Kidney epithelial cell (primary cell): ENCODE results near the gene PAK2. TPM values are rescaled to one million over a fixed set of nuclear protein-coding genes. Genes with fewer than 3 reads are reported as not detected.
A peak's percentile ranks its signal among the peaks of the same experiment; 100 is the strongest.
"Not testable (repeated sequence)": the region's sequence is repeated elsewhere in the genome, so short reads cannot be mapped to it uniquely, and the experiment has no call there.

Experiments used
- DNase-seq: peaks from one replicate; pipeline ENCODE4 v3.0.0-alpha.2; 2010; ENCODE audit warnings: low read depth
- H3K27me3 ChIP-seq: 2 replicates; pipeline ENCODE4 v1.6.0; 2011; ENCODE audit warnings: low read length; ENCODE audit not compliant: control insufficient read depth, insufficient read depth
- H3K36me3 ChIP-seq: 2 replicates; pipeline ENCODE4 v1.5.1; 2011; ENCODE audit warnings: low read length; ENCODE audit not compliant: control insufficient read depth, insufficient read depth
- H3K4me3 ChIP-seq: 2 replicates; pipeline ENCODE4 v1.5.1; 2011; ENCODE audit warnings: low read depth, mild to moderate bottlenecking, control low read depth, low read length
- total RNA-seq: library from RNA; depleted of rRNA; stranded (reverse); fragments of >200 nt; gene quantifications from 2 replicates; pipeline ENCODE4 v1.2.3, GENCODE V29; 2015
- TF ChIP-seq, protein P1 (sequence below): IDR thresholded peaks from 2 replicates; pipeline ENCODE4 v1.5.1; 2011; ENCODE audit warnings: mild to moderate bottlenecking, moderate library complexity, low read length, control low read depth, inconsistent platforms; ENCODE audit not compliant: insufficient read depth, poor library complexity, severe bottlenecking

The PAK2 gene
- total RNA-seq, 1 donor from 2014 or later: 50.6 TPM

DNA sequence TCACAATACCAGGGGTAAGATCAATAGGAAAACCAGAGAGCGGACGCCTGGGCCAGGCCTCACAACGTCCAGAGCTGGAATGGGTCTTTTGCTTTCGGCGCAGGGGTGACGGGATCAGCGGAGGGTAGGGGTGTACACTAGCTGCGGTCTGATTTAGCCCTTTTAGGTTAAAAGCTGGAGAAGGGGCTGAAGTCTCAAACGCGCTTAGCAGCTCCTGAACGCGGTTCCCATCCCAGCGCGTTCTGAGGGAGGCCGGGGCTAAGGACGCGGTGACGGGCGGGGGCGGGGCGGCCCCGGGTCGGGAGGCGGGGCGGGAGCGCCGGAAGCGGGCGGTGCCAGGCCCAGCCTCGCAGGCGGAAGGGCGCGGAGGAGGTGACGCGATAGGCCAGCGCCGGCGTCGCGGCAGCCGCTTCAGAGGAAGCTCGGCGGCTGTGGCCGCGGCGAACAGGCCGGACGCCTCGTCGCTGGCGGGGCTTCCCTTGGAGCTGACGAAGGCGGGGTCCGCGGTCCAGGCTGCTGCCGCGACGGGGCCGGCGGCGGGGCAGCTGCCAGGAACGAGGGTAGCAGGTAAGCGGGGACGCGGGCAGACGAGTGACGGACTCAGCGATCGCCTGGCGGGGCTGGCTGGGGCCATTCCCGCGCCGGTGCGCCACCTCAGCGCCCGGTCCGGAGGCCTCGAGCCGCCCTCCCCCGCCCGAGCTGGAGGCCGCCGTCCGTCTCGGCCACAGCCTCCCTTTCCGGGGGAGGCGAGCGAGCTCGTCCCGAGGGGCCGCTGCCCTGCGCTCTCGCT lies 128.0 kb downstream of the PAK2 start, which contains the start of gene SENP5:
Gene SENP5 (plus strand): TSS at position 414 of the 790 bp plus-strand sequence. CDS start 17,262 bp downstream, outside the sequence.
- peak; percentile 60 for DNase-seq
- no peaks in the 10 kb centered on the region for H3K36me3 ChIP-seq
- TF ChIP-seq, protein P1, sequence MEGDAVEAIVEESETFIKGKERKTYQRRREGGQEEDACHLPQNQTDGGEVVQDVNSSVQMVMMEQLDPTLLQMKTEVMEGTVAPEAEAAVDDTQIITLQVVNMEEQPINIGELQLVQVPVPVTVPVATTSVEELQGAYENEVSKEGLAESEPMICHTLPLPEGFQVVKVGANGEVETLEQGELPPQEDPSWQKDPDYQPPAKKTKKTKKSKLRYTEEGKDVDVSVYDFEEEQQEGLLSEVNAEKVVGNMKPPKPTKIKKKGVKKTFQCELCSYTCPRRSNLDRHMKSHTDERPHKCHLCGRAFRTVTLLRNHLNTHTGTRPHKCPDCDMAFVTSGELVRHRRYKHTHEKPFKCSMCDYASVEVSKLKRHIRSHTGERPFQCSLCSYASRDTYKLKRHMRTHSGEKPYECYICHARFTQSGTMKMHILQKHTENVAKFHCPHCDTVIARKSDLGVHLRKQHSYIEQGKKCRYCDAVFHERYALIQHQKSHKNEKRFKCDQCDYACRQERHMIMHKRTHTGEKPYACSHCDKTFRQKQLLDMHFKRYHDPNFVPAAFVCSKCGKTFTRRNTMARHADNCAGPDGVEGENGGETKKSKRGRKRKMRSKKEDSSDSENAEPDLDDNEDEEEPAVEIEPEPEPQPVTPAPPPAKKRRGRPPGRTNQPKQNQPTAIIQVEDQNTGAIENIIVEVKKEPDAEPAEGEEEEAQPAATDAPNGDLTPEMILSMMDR: no peak
- no peaks in the 10 kb centered on the region for H3K27me3 ChIP-seq
- H3K4me3 ChIP-seq: peak within 1 kb of the TSS; percentile 89

DNA sequence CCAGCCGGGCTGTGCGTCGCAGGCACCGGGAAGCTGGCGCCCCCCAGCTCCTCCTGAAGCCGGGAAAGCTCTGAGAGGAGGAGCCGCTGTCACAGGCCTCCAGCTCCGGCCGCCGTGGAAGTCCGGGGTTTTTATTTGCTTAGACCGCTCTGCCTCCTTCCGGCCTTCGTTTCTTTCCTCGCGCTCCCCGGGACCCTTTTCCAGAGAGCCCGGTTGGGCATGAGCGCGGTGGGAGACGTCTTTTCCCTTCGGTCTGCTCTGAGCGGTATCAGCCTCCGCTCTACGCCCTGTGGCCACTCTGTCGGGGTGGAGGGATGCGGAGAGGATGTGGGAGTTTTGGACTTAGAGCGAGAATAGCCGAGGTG lies 128.6 kb downstream of the PAK2 start:
- TF ChIP-seq, protein P1: peak; percentile 2
- DNase-seq: no peak
- Histone ChIP-seq H3K4me3 (peak overlapping the region; percentile 89), H3K36me3 (no peaks in the 10 kb centered on the region), H3K27me3 (no peaks in the 10 kb centered on the region)

DNA sequence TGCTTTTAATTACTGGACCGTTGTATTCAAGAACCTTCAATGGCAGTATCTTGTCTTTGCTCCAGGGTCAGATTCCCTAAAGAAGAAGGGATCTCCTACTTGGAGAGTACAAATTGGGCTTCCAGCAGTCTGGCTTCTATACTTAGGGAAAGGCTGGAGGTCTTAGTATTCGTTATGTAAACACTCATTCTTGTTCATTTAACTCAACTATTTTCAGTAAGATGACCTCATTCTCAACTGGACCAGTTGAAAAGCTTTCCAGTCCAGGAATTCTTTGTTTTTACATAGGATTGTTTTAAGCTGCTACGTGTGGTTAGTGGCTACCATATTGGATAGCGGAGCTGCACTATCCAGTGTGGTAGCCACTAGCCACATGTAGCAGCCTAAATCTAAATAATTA lies 132.7 kb downstream of the PAK2 start:
- Histone ChIP-seq H3K27me3 (no peaks in the 10 kb centered on the region), H3K36me3 (no peaks in the 10 kb centered on the region), H3K4me3 (no peak overlapping the region)
- DNase-seq: no peak
- TF ChIP-seq, protein P1: no peak

DNA sequence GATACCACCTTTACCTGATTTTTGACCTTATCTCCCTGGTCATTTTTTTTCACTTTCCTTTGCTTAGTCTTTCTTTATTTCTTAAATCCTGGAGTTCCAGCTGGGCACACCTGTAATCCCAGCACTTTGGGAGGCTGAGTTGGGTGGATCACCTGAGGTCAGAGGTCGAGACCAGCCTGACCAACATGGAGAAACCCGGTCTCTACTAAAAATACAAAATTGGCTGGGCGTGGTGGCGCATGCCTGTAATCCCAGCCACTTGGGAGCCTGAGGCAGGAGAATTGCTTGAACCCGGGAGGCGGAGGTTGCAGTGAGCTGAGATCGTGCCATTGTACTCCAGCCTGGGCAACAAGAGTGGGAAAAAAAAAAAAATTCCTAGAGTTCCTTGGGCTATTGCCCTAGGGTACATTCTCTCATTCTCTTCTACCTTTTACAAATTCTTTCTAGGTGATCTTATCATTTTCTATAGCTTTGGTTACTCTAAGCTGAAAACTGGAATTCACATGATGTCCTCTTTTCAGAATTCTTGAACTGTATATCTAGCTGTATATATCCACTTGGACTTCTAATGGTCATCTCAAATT lies 134.9 kb downstream of the PAK2 start:
- DNase-seq, H3K36me3 ChIP-seq, H3K4me3 ChIP-seq, H3K27me3 ChIP-seq: not testable (repeated sequence)

DNA sequence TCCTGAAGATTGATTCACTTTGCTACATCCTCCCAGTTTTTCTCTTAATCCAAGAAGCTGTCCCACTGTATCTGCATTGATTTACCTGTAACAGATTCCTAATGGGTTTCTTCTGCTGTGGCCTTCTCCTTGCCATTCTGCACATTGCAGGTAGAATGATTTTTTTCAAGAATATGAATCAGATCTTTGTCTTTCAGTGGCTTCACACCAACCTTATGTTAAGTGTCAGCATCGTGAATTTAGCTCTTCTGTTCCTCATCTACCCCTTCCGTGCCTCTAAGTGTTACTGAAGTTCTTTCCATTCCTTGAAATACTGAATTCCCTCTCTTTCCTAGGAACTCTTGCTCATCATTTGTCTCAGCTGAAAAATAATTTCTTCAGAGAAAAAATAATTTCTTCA lies 135.6 kb downstream of the PAK2 start:
- no peak overlapping the region for H3K4me3 ChIP-seq
- H3K36me3 ChIP-seq: no peaks in the 10 kb centered on the region
- DNase-seq: no peak
- TF ChIP-seq, protein P1: no peak
- H3K27me3 ChIP-seq: no peaks in the 10 kb centered on the region

Other genes with a start within 250 kb of the PAK2 start
- 10.9 and 11.7 TPM in 2 replicates for gene RNF168, start 236.1 kb upstream of the PAK2 start, total RNA-seq
- not detected in 2 replicates for gene SMCO1, start 224.5 kb upstream of the PAK2 start, total RNA-seq
- gene WDR53, start 171.3 kb upstream of the PAK2 start, total RNA-seq: 7.3 and 8.9 TPM in 2 replicates
- gene FBXO45, start 171.2 kb upstream of the PAK2 start, total RNA-seq: 8.8 and 10.3 TPM in 2 replicates
- 1.8 and 2.5 TPM in 2 replicates for gene NRROS, start 100.2 kb upstream of the PAK2 start, total RNA-seq
- gene CEP19, start 27.6 kb upstream of the PAK2 start, total RNA-seq: 1.0 and 3.1 TPM in 2 replicates
- gene PIGX, start 27.5 kb upstream of the PAK2 start, total RNA-seq: 15.7 and 17.8 TPM in 2 replicates
- 23.8 and 25.2 TPM in 2 replicates for gene SENP5, start 128.1 kb downstream of the PAK2 start, total RNA-seq
- gene NCBP2, start 202.7 kb downstream of the PAK2 start, total RNA-seq: 51.1 and 62.2 TPM in 2 replicates
- gene PIGZ, start 229.0 kb downstream of the PAK2 start, total RNA-seq: 0.88 and 1.1 TPM in 2 replicates